ENCODE measurements around the gene PGGT1B. TPM values are rescaled to one million over a fixed set of nuclear protein-coding genes. Genes with fewer than 3 reads are reported as not detected.

The PGGT1B gene
- total and polyA plus RNA-seq, 7 experiments from 2014 or later, result 10.3 to 49.1 (median 40.4) TPM

DNA sequence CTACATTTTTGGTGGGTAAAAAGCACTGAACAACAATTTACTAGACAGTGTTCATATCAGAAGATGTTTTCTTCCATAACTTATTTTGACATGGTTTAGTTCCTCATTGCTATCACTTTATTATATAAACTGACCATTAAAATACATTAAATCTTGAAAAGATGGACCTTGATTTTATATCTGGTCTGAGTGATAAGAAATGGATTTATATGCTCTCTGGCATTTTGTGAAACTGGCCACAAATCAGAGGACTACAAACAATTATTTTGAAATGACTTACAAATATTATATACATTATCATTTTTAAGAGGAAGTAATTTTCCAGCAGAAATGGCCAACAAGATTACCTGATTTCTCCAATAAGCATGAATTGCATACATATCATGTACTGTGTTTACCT, 69.4 kb downstream of the PGGT1B start:
- H3K4me3 Mint-ChIP-seq, result no peak overlapping the region
- H3K9me3 Mint-ChIP-seq, result peaks cover 0 to 2% (median 0%) of the 10 kb centered on the region in 11 donors
- peaks cover 0 to 21% (median 0%) of the 10 kb centered on the region in 5 donors for H3K36me3 Mint-ChIP-seq
- Histone ChIP-seq H3K9me3 (ENCODE audit: control insufficient read depth in 2 of 3, low read length in 3 of 3) (no peaks in the 10 kb centered on the region), H3K4me3 (ENCODE audit: low read length) (no peak overlapping the region), H3K27me3 (ENCODE audit: control insufficient read depth in 2 of 2, insufficient read depth in 2 of 2, low read length in 2 of 2) (no peaks in the 10 kb centered on the region), H3K4me1 (ENCODE audit: control insufficient read depth in 2 of 2, insufficient read depth in 2 of 2, low read length in 2 of 2) (no peaks in the 10 kb centered on the region), H3K27ac (ENCODE audit: low read depth, low read length) (no peak overlapping the region), H3K36me3 (ENCODE audit: control insufficient read depth in 2 of 3, insufficient read depth in 3 of 3, low read length in 3 of 3) (no peaks in the 10 kb centered on the region)
- H3K4me1 Mint-ChIP-seq, result no peaks in the 10 kb centered on the region
- CTCF ChIA-PET, result interaction anchor here (1.6 kb wide), 1 partner anchor 53 kb away, joined by 3 read pairs; no protein-coding TSS in a partner anchor
- no peak overlapping the region for H3K27ac Mint-ChIP-seq
- peaks cover 0 to 20% (median 0%) of the 10 kb centered on the region in 5 donors for H3K27me3 Mint-ChIP-seq
- ATAC-seq, result no peak
- POLR2A ChIA-PET, result no interaction called here
- DNase-seq, result no peak
- intact Hi-C loops (cut with micrococcal nuclease), result no loop called here

DNA sequence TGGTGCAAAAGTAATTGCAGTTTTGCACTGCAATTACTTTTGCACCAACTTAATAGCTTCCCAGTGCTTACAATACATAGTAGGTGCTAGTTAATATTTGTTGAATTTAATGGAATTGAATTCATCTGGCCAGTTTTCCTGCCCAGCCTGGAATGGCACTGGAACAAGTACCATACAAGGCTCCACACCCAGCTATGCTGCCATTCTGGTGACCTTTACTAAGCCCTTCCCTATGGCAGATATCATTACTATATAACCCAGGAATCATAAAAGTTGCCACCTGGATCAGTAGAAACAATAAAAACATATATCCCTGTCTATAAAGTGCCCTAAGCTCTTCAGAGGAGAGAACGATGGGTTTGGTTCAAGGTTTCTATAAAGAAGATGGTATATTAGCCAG, 70.6 kb downstream of the PGGT1B start:
- POLR2A ChIA-PET, result no interaction called here
- no peak overlapping the region for H3K4me3 Mint-ChIP-seq

DNA sequence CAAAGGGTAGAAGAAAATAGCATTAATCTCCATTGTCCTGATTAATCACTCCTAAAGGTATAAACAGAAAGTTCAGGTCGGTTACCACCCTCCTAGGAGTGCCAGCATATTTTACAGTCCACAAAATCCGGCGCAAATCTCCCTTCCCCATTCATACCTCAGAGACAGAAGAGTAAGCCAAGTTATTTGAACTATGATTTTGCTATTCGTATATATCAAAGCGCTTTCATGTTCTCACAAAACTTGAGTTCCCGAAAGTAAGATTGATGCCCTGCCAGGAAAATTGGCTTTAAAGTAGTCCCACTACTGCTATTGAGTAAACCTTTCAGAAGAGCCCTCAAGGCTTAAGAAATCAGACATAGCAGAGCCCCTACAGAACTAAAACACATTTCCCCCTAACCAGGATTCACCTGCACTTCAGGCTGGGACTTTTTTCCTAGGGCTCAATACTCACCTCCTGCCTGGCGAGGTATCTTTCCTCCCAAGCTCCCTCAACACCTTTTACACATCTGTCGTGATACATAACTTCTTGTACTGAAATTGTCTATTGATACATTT, 71.1 kb downstream of the PGGT1B start:
- ChIA-PET CTCF (no interaction called here), POLR2A (interaction anchor here (0.6 kb wide), 1 partner anchor 327 kb away, joined by 3 read pairs; no protein-coding TSS in a partner anchor)
- H3K36me3 ChIP-seq (ENCODE audit: control insufficient read depth in 2 of 3, insufficient read depth in 3 of 3, low read length in 3 of 3), result no peaks in the 10 kb centered on the region
- no peaks in the 10 kb centered on the region for H3K4me1 ChIP-seq (ENCODE audit: control insufficient read depth in 2 of 2, insufficient read depth in 2 of 2, low read length in 2 of 2)
- no peaks in the 10 kb centered on the region for H3K9me3 Mint-ChIP-seq
- no peaks in the 10 kb centered on the region for H3K27me3 ChIP-seq (ENCODE audit: control insufficient read depth in 2 of 2, insufficient read depth in 2 of 2, low read length in 2 of 2)
- no peak for ATAC-seq
- H3K27ac ChIP-seq (ENCODE audit: low read depth, low read length), result no peak overlapping the region
- no peaks in the 10 kb centered on the region for H3K9me3 ChIP-seq (ENCODE audit: control insufficient read depth in 2 of 3, low read length in 3 of 3)
- H3K4me3 ChIP-seq (ENCODE audit: low read length), result no peak overlapping the region
- intact Hi-C loops (cut with micrococcal nuclease), result no loop called here
- H3K4me1 Mint-ChIP-seq, result no peaks in the 10 kb centered on the region
- H3K27ac Mint-ChIP-seq, result no peak overlapping the region
- H3K27me3 Mint-ChIP-seq, result peaks cover 0 to 24% (median 5%) of the 10 kb centered on the region in 5 donors
- no peak overlapping the region for H3K4me3 Mint-ChIP-seq
- H3K36me3 Mint-ChIP-seq, result peaks cover 0 to 7% (median 0%) of the 10 kb centered on the region in 5 donors
- no peak for DNase-seq

More for the DNA sequence above, 70.6 kb downstream of the PGGT1B start:
- H3K36me3 Mint-ChIP-seq, result peaks cover 0 to 10% (median 0%) of the 10 kb centered on the region in 5 donors
- H3K4me1 ChIP-seq (ENCODE audit: control insufficient read depth in 2 of 2, insufficient read depth in 2 of 2, low read length in 2 of 2), result no peaks in the 10 kb centered on the region
- intact Hi-C loops (cut with micrococcal nuclease), result no loop called here
- no peaks in the 10 kb centered on the region for H3K27me3 ChIP-seq (ENCODE audit: control insufficient read depth in 2 of 2, insufficient read depth in 2 of 2, low read length in 2 of 2)
- H3K9me3 Mint-ChIP-seq, result no peaks in the 10 kb centered on the region
- H3K9me3 ChIP-seq (ENCODE audit: control insufficient read depth in 2 of 3, low read length in 3 of 3), result no peaks in the 10 kb centered on the region
- ATAC-seq, result no peak
- H3K27ac Mint-ChIP-seq, result no peak overlapping the region
- H3K36me3 ChIP-seq (ENCODE audit: control insufficient read depth in 2 of 3, insufficient read depth in 3 of 3, low read length in 3 of 3), result no peaks in the 10 kb centered on the region
- no peak overlapping the region for H3K4me3 ChIP-seq (ENCODE audit: low read length)
- no peaks in the 10 kb centered on the region for H3K4me1 Mint-ChIP-seq
- no peak overlapping the region for H3K27ac ChIP-seq (ENCODE audit: low read depth, low read length)
- CTCF ChIA-PET, result no interaction called here
- no peak for DNase-seq
- H3K27me3 Mint-ChIP-seq, result peaks cover 0 to 20% (median 5%) of the 10 kb centered on the region in 5 donors

DNA sequence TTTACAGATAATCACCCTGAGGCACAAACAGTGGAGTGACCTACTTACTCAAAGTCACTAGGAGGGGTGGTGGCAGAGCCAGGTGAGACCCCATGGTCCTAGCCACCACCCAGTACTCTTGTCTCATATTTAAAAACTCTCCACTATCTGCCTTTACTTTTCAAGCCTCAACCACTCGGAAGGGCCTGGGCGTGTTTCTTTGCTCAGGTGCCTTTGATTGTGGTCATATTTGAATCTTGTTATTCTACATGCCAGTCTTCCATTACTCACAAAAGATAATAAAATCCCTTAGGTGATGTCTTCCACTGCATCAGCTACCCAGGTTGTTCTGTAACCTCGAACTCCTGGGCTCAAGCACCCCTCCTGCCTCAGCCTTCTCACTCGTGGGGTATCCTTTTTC, 72.3 kb downstream of the PGGT1B start:
- H3K36me3 Mint-ChIP-seq, result peaks cover 0 to 3% (median 0%) of the 10 kb centered on the region in 5 donors
- ATAC-seq (no peak), DNase-seq (no peak)
- peaks cover 5 to 27% (median 13%) of the 10 kb centered on the region in 5 donors for H3K27me3 Mint-ChIP-seq
- H3K9me3 Mint-ChIP-seq, result peaks cover 0 to 1% (median 0%) of the 10 kb centered on the region in 11 donors
- Histone ChIP-seq H3K9me3 (ENCODE audit: control insufficient read depth in 2 of 3, low read length in 3 of 3) (no peaks in the 10 kb centered on the region), H3K36me3 (ENCODE audit: control insufficient read depth in 2 of 3, insufficient read depth in 3 of 3, low read length in 3 of 3) (no peaks in the 10 kb centered on the region), H3K27ac (ENCODE audit: low read depth, low read length) (no peak overlapping the region), H3K4me3 (ENCODE audit: low read length) (no peak overlapping the region), H3K27me3 (ENCODE audit: control insufficient read depth in 2 of 2, insufficient read depth in 2 of 2, low read length in 2 of 2) (no peaks in the 10 kb centered on the region), H3K4me1 (ENCODE audit: control insufficient read depth in 2 of 2, insufficient read depth in 2 of 2, low read length in 2 of 2) (no peaks in the 10 kb centered on the region)
- intact Hi-C loops (cut with micrococcal nuclease), result no loop called here
- no peak overlapping the region for H3K4me3 Mint-ChIP-seq
- no peaks in the 10 kb centered on the region for H3K4me1 Mint-ChIP-seq
- POLR2A ChIA-PET, result no interaction called here
- CTCF ChIA-PET, result no interaction called here
- H3K27ac Mint-ChIP-seq, result no peak overlapping the region

- Histone ChIP-seq H3K27me3 (ENCODE audit: control insufficient read depth in 2 of 2, insufficient read depth in 2 of 2, low read length in 2 of 2) (no peaks in the 10 kb centered on the region), H3K9me3 (ENCODE audit: control insufficient read depth in 2 of 3, low read length in 3 of 3) (no peaks in the 10 kb centered on the region), H3K36me3 (ENCODE audit: control insufficient read depth in 2 of 3, insufficient read depth in 3 of 3, low read length in 3 of 3) (no peaks in the 10 kb centered on the region), H3K4me3 (ENCODE audit: low read length) (no peak overlapping the region), H3K4me1 (ENCODE audit: control insufficient read depth in 2 of 2, insufficient read depth in 2 of 2, low read length in 2 of 2) (no peaks in the 10 kb centered on the region), H3K27ac (ENCODE audit: low read depth, low read length) (no peak overlapping the region)
- no peak for DNase-seq
- intact Hi-C loops (cut with micrococcal nuclease), result loop anchor here in 1 of 2 donors (10.0 kb wide), 1 partner anchor 75 kb away; no protein-coding TSS in a partner anchor
- Mint-ChIP-seq H3K4me3 (no peak overlapping the region), H3K9me3 (peaks cover 0 to 3% (median 0%) of the 10 kb centered on the region in 11 donors), H3K27ac (no peak overlapping the region), H3K36me3 (peaks cover 0 to 3% (median 0%) of the 10 kb centered on the region in 5 donors), H3K4me1 (no peaks in the 10 kb centered on the region), H3K27me3 (peaks cover 10 to 28% (median 18%) of the 10 kb centered on the region in 5 donors)
- ChIA-PET POLR2A (no interaction called here), CTCF (no interaction called here)
- no peak for ATAC-seq
Measured at GRCh38 chr5:115189866-115190265, 72.8 kb downstream of the PGGT1B start.

DNA sequence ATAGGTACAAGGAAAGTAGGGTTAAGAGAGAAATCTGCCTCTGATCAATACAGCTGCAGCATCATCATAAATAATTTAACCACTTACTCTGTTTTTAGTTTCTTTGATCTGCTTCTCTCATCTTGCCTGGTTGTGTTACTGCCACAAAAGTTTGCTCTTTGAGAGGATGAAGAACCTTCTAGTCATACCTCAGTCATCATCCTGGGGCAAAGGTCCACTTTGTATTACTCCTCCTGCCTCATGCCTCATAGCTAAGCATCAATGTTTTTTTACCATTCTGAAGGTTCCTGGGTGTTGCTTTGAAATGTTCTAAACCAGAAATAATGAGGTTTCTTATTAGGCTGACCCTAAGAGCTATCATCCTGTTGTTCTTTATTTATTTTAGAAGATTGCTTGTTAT, 75.9 kb downstream of the PGGT1B start:
- ChIA-PET POLR2A (no interaction called here), CTCF (no interaction called here)
- Mint-ChIP-seq H3K4me3 (no peak overlapping the region), H3K4me1 (no peaks in the 10 kb centered on the region), H3K36me3 (no peaks in the 10 kb centered on the region), H3K27me3 (peaks cover 36 to 52% (median 40%) of the 10 kb centered on the region in 5 donors), H3K27ac (no peak overlapping the region), H3K9me3 (peaks cover 0 to 15% (median 3%) of the 10 kb centered on the region in 11 donors)
- peaks cover 0 to 3% of the 10 kb centered on the region in 2 donors for H3K27me3 ChIP-seq (ENCODE audit: control insufficient read depth in 2 of 2, insufficient read depth in 2 of 2, low read length in 2 of 2)
- DNase-seq, result no peak
- H3K9me3 ChIP-seq (ENCODE audit: control insufficient read depth in 2 of 3, low read length in 3 of 3), result no peaks in the 10 kb centered on the region
- H3K27ac ChIP-seq (ENCODE audit: low read depth, low read length), result no peak overlapping the region
- ATAC-seq, result no peak
- H3K4me1 ChIP-seq (ENCODE audit: control insufficient read depth in 2 of 2, insufficient read depth in 2 of 2, low read length in 2 of 2), result no peaks in the 10 kb centered on the region
- no peak overlapping the region for H3K4me3 ChIP-seq (ENCODE audit: low read length)
- intact Hi-C loops (cut with micrococcal nuclease), result loop anchor here in 1 of 2 donors (10.0 kb wide), 1 partner anchor 72 kb away; no protein-coding TSS in a partner anchor
- no peaks in the 10 kb centered on the region for H3K36me3 ChIP-seq (ENCODE audit: control insufficient read depth in 2 of 3, insufficient read depth in 3 of 3, low read length in 3 of 3)

DNA sequence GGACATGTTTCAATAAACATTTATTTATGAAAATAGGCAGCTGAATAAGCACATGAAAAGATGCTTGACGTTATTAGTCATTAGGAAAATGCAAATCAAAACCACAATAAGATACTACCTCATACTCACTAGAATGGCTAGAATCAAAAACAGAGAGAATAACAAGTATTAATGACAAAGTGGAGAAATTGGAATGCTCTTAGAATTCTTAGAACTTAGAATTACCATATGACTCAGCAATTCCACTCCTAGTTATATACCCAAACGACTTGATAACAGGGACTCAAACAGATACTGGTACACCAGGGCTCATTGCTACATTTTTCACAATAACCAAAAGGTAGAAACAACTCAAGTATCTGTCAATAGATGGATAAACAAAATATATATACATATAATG, 77.9 kb downstream of the PGGT1B start:
- Histone ChIP-seq H3K27me3 (ENCODE audit: control insufficient read depth in 2 of 2, insufficient read depth in 2 of 2, low read length in 2 of 2) (peaks cover under 1 to 15% of the 10 kb centered on the region in 2 donors), H3K36me3 (ENCODE audit: control insufficient read depth in 2 of 3, insufficient read depth in 3 of 3, low read length in 3 of 3) (no peaks in the 10 kb centered on the region), H3K27ac (ENCODE audit: low read depth, low read length) (no peak overlapping the region), H3K9me3 (ENCODE audit: control insufficient read depth in 2 of 3, low read length in 3 of 3) (no peaks in the 10 kb centered on the region), H3K4me3 (ENCODE audit: low read length) (no peak overlapping the region), H3K4me1 (ENCODE audit: control insufficient read depth in 2 of 2, insufficient read depth in 2 of 2, low read length in 2 of 2) (peaks cover 2 to 10% of the 10 kb centered on the region in 2 donors)
- no peak overlapping the region for H3K4me3 Mint-ChIP-seq
- no peak for DNase-seq
- no peaks in the 10 kb centered on the region for H3K36me3 Mint-ChIP-seq
- POLR2A ChIA-PET, result no interaction called here
- no peak overlapping the region for H3K27ac Mint-ChIP-seq
- H3K4me1 Mint-ChIP-seq, result peaks cover 4 to 12% (median 4%) of the 10 kb centered on the region in 7 donors
- peaks cover 0 to 23% (median 3%) of the 10 kb centered on the region in 11 donors for H3K9me3 Mint-ChIP-seq
- intact Hi-C loops (cut with micrococcal nuclease), result loop anchor here in 1 of 2 donors (10.0 kb wide), 1 partner anchor 70 kb away; no protein-coding TSS in a partner anchor
- CTCF ChIA-PET, result no interaction called here
- H3K27me3 Mint-ChIP-seq, result peaks cover 56 to 64% (median 60%) of the 10 kb centered on the region in 5 donors
- no peak for ATAC-seq

Measured in naive thymus-derived CD4-positive, alpha-beta T cell (primary cell).